Kidney (tissue), 14 donors: ENCODE data around the gene FMNL2. TPM values are rescaled to one million over a fixed set of nuclear protein-coding genes. Genes with fewer than 3 reads are reported as not detected.

Experiments used
- DNase-seq, 5 donors: peaks; one replicate each; pipeline ENCODE4 v3.0.0-alpha.2; 2013 to 2020
- FAIRE-seq: peaks from 2 replicates; lab custom pipeline; 2012; peaks lifted over from hg19 to GRCh38; lab: Jason Lieb, UNC
- H3K27ac ChIP-seq, 2 donors: one replicate each; pipeline ENCODE4 v1.7.0; 2013; ENCODE audit warnings: low read depth in 2 of 2, low read length in 2 of 2, inconsistent platforms in 1 of 2
- H3K27me3 ChIP-seq: one replicate; pipeline ENCODE4 v1.7.1; 2013; ENCODE audit warnings: low read length, inconsistent platforms; ENCODE audit not compliant: control insufficient read depth, insufficient read depth
- H3K36me3 ChIP-seq, 3 donors: one replicate each; pipeline versions ENCODE4 v1.7.0 to v1.7.1; 2013; ENCODE audit warnings: low read length in 3 of 3, control low read depth in 1 of 3, inconsistent platforms in 1 of 3; ENCODE audit not compliant: insufficient read depth in 3 of 3, control insufficient read depth in 2 of 3
- H3K4me1 ChIP-seq, 3 donors: one replicate each; pipeline versions ENCODE4 v1.7.0 to v1.7.1; 2013; ENCODE audit warnings: low read length in 3 of 3, inconsistent platforms in 1 of 3, low read depth in 1 of 3; ENCODE audit not compliant: control insufficient read depth in 2 of 3, insufficient read depth in 2 of 3
- H3K4me3 ChIP-seq, 3 donors: one replicate each; pipeline versions ENCODE4 v1.7.0 to v1.8.1; 2013; ENCODE audit warnings: low read length in 3 of 3, control low read depth in 1 of 3, inconsistent platforms in 1 of 3
- H3K9ac ChIP-seq, 3 donors: one replicate each; pipeline versions ENCODE4 v1.7.0 to v1.7.1; 2013; ENCODE audit warnings: low read length in 3 of 3, control low read depth in 1 of 3, inconsistent platforms in 1 of 3
- H3K9me3 ChIP-seq, 3 donors: one replicate each; pipeline versions ENCODE4 v1.7.0 to v1.7.1; 2013; ENCODE audit warnings: low read length in 3 of 3, control low read depth in 1 of 3, inconsistent platforms in 1 of 3; ENCODE audit not compliant: control insufficient read depth in 2 of 3, insufficient read depth in 1 of 3
- CTCF ChIP-seq: IDR thresholded peaks from 3 replicates; pipeline ENCODE4 v1.5.1; 2012; ENCODE audit warnings: mild to moderate bottlenecking, moderate library complexity, borderline replicate concordance; ENCODE audit not compliant: insufficient read depth; ENCODE audit errors: extremely low read depth
- intact Hi-C: fragments of 100-400 bp; cut with DNase I; formaldehyde crosslinking; loops from one replicate; pipeline ENCODE4 v1.11.1; 2022
- polyA plus RNA-seq: library from polyadenylated mRNA; stranded (reverse); fragments of 350-450 nt; fragmentation: Illumina TruSeq; extraction: RNeasy Lipid Tissue Mini Kit (QIAGEN cat#74804); gene quantifications from one replicate; pipeline ENCODE4 v1.2.3, GENCODE V29; 2014; ENCODE audit warnings: low read depth, low replicate concordance; ENCODE audit not compliant: insufficient read depth
- total RNA-seq: library from RNA; stranded (reverse); fragmentation: NEBNext Ultra II Directional; extraction: Animal tissue kit (Norgen Biotek cat#: 25700); gene quantifications from one replicate; pipeline ENCODE4 v1.2.1, GENCODE V29; 2021
- donor health status: control.
- donor health status: control.
- donor health status: control.
- donor health status: control.
- donor health status: control.
- donor health status: DM: yes; HTN: yes; CAD: no.
- donor health status: Normal renal cell carcinoma (clear cell type).

The FMNL2 gene
- total and polyA plus RNA-seq, 2 donors from 2014 or later, result 10.7 to 39.1 TPM

GRCh38 chr2:152617456-152618192, 282.6 kb downstream of the FMNL2 start:
- DNase-seq (no peak), FAIRE-seq (no peak)
- Histone ChIP-seq H3K4me1 (no peaks in the 10 kb centered on the region), H3K4me3 (no peak overlapping the region), H3K9ac (no peak overlapping the region), H3K27me3 (no peaks in the 10 kb centered on the region), H3K36me3 (peaks cover 10 to 23% (median 14%) of the 10 kb centered on the region in 3 donors), H3K9me3 (no peaks in the 10 kb centered on the region), H3K27ac (no peak overlapping the region)
- intact Hi-C loops, result no loop called here
- TF ChIP-seq CTCF, result no peak

- FAIRE-seq, result no peak
Measured at GRCh38 chr2:152618193-152618564, 283.2 kb downstream of the FMNL2 start.

GRCh38 chr2:152620208-152620607, 285.2 kb downstream of the FMNL2 start:
- peaks cover 10 to 27% (median 14%) of the 10 kb centered on the region in 3 donors for H3K36me3 ChIP-seq
- no peak overlapping the region for H3K9ac ChIP-seq
- H3K4me3 ChIP-seq, result no peak overlapping the region
- H3K4me1 ChIP-seq, result no peaks in the 10 kb centered on the region
- H3K9me3 ChIP-seq, result no peaks in the 10 kb centered on the region
- no peak for TF ChIP-seq CTCF
- H3K27ac ChIP-seq, result no peak overlapping the region
- intact Hi-C loops, result no loop called here
- FAIRE-seq (no peak), DNase-seq (no peak)
- H3K27me3 ChIP-seq, result no peaks in the 10 kb centered on the region

More at GRCh38 chr2:152618193-152618564, 283.2 kb downstream of the FMNL2 start:
- DNase-seq, result no peak
- Histone ChIP-seq H3K27ac (no peak overlapping the region), H3K4me1 (no peaks in the 10 kb centered on the region), H3K4me3 (no peak overlapping the region), H3K27me3 (no peaks in the 10 kb centered on the region), H3K9me3 (no peaks in the 10 kb centered on the region), H3K36me3 (peaks cover 10 to 23% (median 14%) of the 10 kb centered on the region in 3 donors), H3K9ac (no peak overlapping the region)
- TF ChIP-seq CTCF, result no peak
- intact Hi-C loops, result no loop called here
